NT2/D1 (cell line): ENCODE data around the gene FTO.

Experiments used
- SUZ12 ChIP-seq: IDR thresholded peaks from 2 replicates; pipeline ENCODE4 v1.6.1; 2011; ENCODE audit not compliant: insufficient read length, insufficient read depth; ENCODE audit errors: extremely low read depth
- YY1 ChIP-seq: IDR thresholded peaks from 2 replicates; pipeline ENCODE4 v1.6.1; 2011; ENCODE audit not compliant: insufficient read length, insufficient read depth
- ZNF274 ChIP-seq: IDR thresholded peaks from 2 replicates; pipeline ENCODE4 v1.6.1; 2011; ENCODE audit warnings: mild to moderate bottlenecking, low read depth, low read length

- TF ChIP-seq YY1 (no peak), ZNF274 (no peak), SUZ12 (no peak)
Measured at GRCh38 chr16:54110016-54110981, 406.3 kb downstream of the FTO start.
